GM23338 (cell line): ENCODE data around the gene ARMC7. TPM values are rescaled to one million over a fixed set of nuclear protein-coding genes. Genes with fewer than 3 reads are reported as not detected.
A peak's percentile ranks its signal among the peaks of the same experiment; 100 is the strongest.

ENCODE experiments used
- ATAC-seq: fragments of 200-7000 bp; cut with Tn5 transposase; 3 replicates; pipeline ENCODE4 v1.9.1; 2020
- DNase-seq: peaks from one replicate; pipeline ENCODE4 v3.0.0-alpha.2; 2015; ENCODE audit warnings: low spot score
- H2AFZ ChIP-seq: fragments of 200-600 bp; sonication (generic); 2 replicates; pipeline ENCODE4 v1.8.0; 2016; ENCODE audit warnings: antibody characterized with exemption, mild to moderate bottlenecking, moderate library complexity
- H3F3A ChIP-seq: fragments of 200-600 bp; sonication (generic); replicated peaks from 2 replicates; pipeline ENCODE4 v1.8.0; 2017; ENCODE audit warnings: antibody characterized with exemption, mixed run types, low read depth
- H3K27ac ChIP-seq: fragments of 200-600 bp; sonication (generic); 2 replicates; pipeline ENCODE4 v1.6.1; 2016; ENCODE audit warnings: low read depth
- H3K27me3 ChIP-seq: fragments of 200-600 bp; sonication (generic); 2 replicates; pipeline ENCODE4 v1.8.0; 2016; ENCODE audit warnings: mild to moderate bottlenecking, mixed run types, moderate library complexity; ENCODE audit not compliant: insufficient read depth
- H3K36me3 ChIP-seq: fragments of 200-600 bp; sonication (generic); 2 replicates; pipeline ENCODE4 v1.8.0; 2016; ENCODE audit warnings: mild to moderate bottlenecking; ENCODE audit not compliant: insufficient read depth
- H3K4me1 ChIP-seq: fragments of 200-600 bp; sonication (generic); 2 replicates; pipeline ENCODE4 v1.8.0; 2016; ENCODE audit warnings: mild to moderate bottlenecking, moderate library complexity; ENCODE audit not compliant: insufficient read depth
- H3K4me2 ChIP-seq: fragments of 200-600 bp; sonication (generic); 2 replicates; pipeline ENCODE4 v1.7.1; 2017; ENCODE audit warnings: mixed run types
- H3K4me3 ChIP-seq: fragments of 200-600 bp; sonication (generic); 2 replicates; pipeline ENCODE4 v1.6.1; 2016; ENCODE audit warnings: mixed run types
- H3K79me2 ChIP-seq: fragments of 200-600 bp; sonication (generic); replicated peaks from 2 replicates; pipeline ENCODE4 v1.8.0; 2017; ENCODE audit warnings: mild to moderate bottlenecking; ENCODE audit not compliant: insufficient read depth
- H3K9me2 ChIP-seq: fragments of 200-600 bp; sonication (generic); 2 replicates; pipeline ENCODE4 v1.8.0; 2017; ENCODE audit not compliant: insufficient read depth
- H4K20me1 ChIP-seq: fragments of 200-600 bp; sonication (generic); replicated peaks from 2 replicates; pipeline ENCODE4 v1.8.0; 2017; ENCODE audit warnings: mild to moderate bottlenecking; ENCODE audit not compliant: insufficient read depth
- H3K27ac Mint-ChIP-seq: 2 replicates; pipeline ENCODE4 v1.8.0; 2020; ENCODE audit warnings: inconsistent platforms, mild to moderate bottlenecking, moderate library complexity, mixed read lengths
- H3K27me3 Mint-ChIP-seq: 3 replicates; pipeline ENCODE4 v1.8.0; 2022; ENCODE audit warnings: low read depth, mild to moderate bottlenecking, moderate library complexity, mixed read lengths, inconsistent platforms; ENCODE audit not compliant: insufficient read depth, poor library complexity
- H3K36me3 Mint-ChIP-seq: 3 replicates; pipeline ENCODE4 v1.8.0; 2021; ENCODE audit warnings: low read depth, mild to moderate bottlenecking, inconsistent platforms, moderate library complexity, mixed read lengths
- H3K4me1 Mint-ChIP-seq: 3 replicates; pipeline ENCODE4 v1.8.0; 2020; ENCODE audit warnings: mild to moderate bottlenecking, inconsistent platforms, mixed read lengths
- H3K4me3 Mint-ChIP-seq: 3 replicates; pipeline ENCODE4 v1.8.0; 2021; ENCODE audit warnings: moderate library complexity, mild to moderate bottlenecking, inconsistent platforms, mixed read lengths
- H3K9me3 Mint-ChIP-seq: 3 replicates; pipeline ENCODE4 v1.8.0; 2020; ENCODE audit warnings: moderate library complexity, mild to moderate bottlenecking, inconsistent platforms, mixed read lengths
- CREB1 ChIP-seq: fragments of 250-450 bp; sonication (Bioruptor Pico); IDR thresholded peaks from 2 replicates; pipeline ENCODE4 v1.5.0; 2020; ENCODE audit warnings: low read depth, mild to moderate bottlenecking, moderate library complexity
- CTCF ChIP-seq, 2 experiments: fragments of 200-600 bp in 1 of 2; sonication (generic) in 1 of 2; conservative IDR thresholded peaks; 2 replicates each; pipeline versions ENCODE4 v1.5.1 to v1.6.1; 2016 to 2017; ENCODE audit warnings: antibody characterized with exemption in 2 of 2, low read depth in 2 of 2, mild to moderate bottlenecking in 2 of 2, moderate library complexity in 1 of 2
- ETS1 ChIP-seq: IDR thresholded peaks from 2 replicates; pipeline ENCODE4 v1.6.1; 2016; ENCODE audit warnings: antibody characterized with exemption
- EZH2 ChIP-seq: fragments of 200-600 bp; sonication (generic); IDR thresholded peaks from one replicate; pipeline ENCODE4 v1.8.0; 2017; ENCODE audit warnings: antibody characterized with exemption, mild to moderate bottlenecking, low read depth; ENCODE audit not compliant: unreplicated experiment
- EZH2phosphoT487 ChIP-seq: fragments of 200-600 bp; sonication (generic); IDR thresholded peaks from one replicate; pipeline ENCODE4 v1.8.1; 2018; ENCODE audit warnings: antibody characterized with exemption; ENCODE audit not compliant: unreplicated experiment
- JUNB ChIP-seq: IDR thresholded peaks from one replicate; pipeline ENCODE4 v1.6.1; 2016; ENCODE audit warnings: antibody characterized with exemption; ENCODE audit not compliant: unreplicated experiment
- NANOG ChIP-seq: IDR thresholded peaks from 2 replicates; pipeline ENCODE4 v1.6.1; 2016; ENCODE audit warnings: antibody characterized with exemption, borderline replicate concordance
- POLR2AphosphoS5 ChIP-seq: IDR thresholded peaks from 2 replicates; pipeline ENCODE4 v1.6.1; 2016; ENCODE audit warnings: antibody characterized with exemption, low read depth
- REST ChIP-seq: IDR thresholded peaks from one replicate; pipeline ENCODE4 v1.6.1; 2018; ENCODE audit warnings: antibody characterized with exemption; ENCODE audit not compliant: unreplicated experiment
- STAT1 ChIP-seq: IDR thresholded peaks from one replicate; pipeline ENCODE4 v1.6.1; 2016; ENCODE audit warnings: antibody characterized with exemption; ENCODE audit not compliant: unreplicated experiment
- ZNF114 ChIP-seq: fragments of 250-450 bp; sonication (Bioruptor Pico); IDR thresholded peaks from 2 replicates; pipeline ENCODE4 v1.5.0; 2020; ENCODE audit warnings: mild to moderate bottlenecking, moderate library complexity
- ZNF331 ChIP-seq: fragments of 250-450 bp; sonication (Bioruptor Pico); IDR thresholded peaks from 2 replicates; pipeline ENCODE4 v1.5.0; 2020; ENCODE audit warnings: low read depth, mild to moderate bottlenecking, moderate library complexity
- ZNF462 ChIP-seq: fragments of 250-450 bp; sonication (Bioruptor Pico); IDR thresholded peaks from 2 replicates; pipeline ENCODE4 v1.5.0; 2020; ENCODE audit warnings: mild to moderate bottlenecking, moderate library complexity
- polyA plus RNA-seq: library from polyadenylated mRNA; unstranded; fragments of >200 nt; fragmentation: Nextera tagmentation; extraction: Ambion mirVana; gene quantifications from 2 replicates; pipeline ENCODE4 v1.2.1, GENCODE V29; 2016
- total RNA-seq: library from RNA; depleted of rRNA; stranded (reverse); fragments of >200 nt; shearing (Covaris generic); gene quantifications from 2 replicates; pipeline ENCODE4 v1.2.3, GENCODE V29; 2014

The ARMC7 gene
- total and polyA plus RNA-seq, 2 experiments from 2014 or later, result 5.6 to 8.4 TPM

- Mint-ChIP-seq H3K4me3 (peak overlapping the region; percentile 1; the same call in 1 of the 3 replicates), H3K4me1 (peaks cover 44% of the 10 kb centered on the region), H3K36me3 (peaks cover 4% of the 10 kb centered on the region; the same call in 2 of the 3 replicates), H3K27ac (peak overlapping the region; percentile 2; the same call in 1 of the 2 replicates), H3K9me3 (no peaks in the 10 kb centered on the region; the same call in 2 of the 3 replicates), H3K27me3 (peaks cover 21% of the 10 kb centered on the region)
- no peak for TF ChIP-seq ZNF331 (CRISPR knock-in tag)
- no peak for TF ChIP-seq JUNB
- no peak for TF ChIP-seq STAT1
- no peak for TF ChIP-seq ZNF114 (CRISPR knock-in tag)
- TF ChIP-seq EZH2, result no peak
- no peak for TF ChIP-seq EZH2phosphoT487
- no peak for TF ChIP-seq ETS1
- TF ChIP-seq CTCF (conservative IDR thresholded peaks at IDR 0.05; ENCODE audit: low read depth in 2 of 2), result no peak
- TF ChIP-seq NANOG, result no peak
- no peak for TF ChIP-seq REST
- TF ChIP-seq ZNF462, result no peak
- TF ChIP-seq POLR2AphosphoS5, result no peak
- TF ChIP-seq CREB1 (CRISPR knock-in tag), result no peak
- DNase-seq (no peak), ATAC-seq (no peak)
- peaks cover 30% of the 10 kb centered on the region for H3K4me1 ChIP-seq
- H3K36me3 ChIP-seq, result no peaks in the 10 kb centered on the region
- H3K27ac ChIP-seq, result peak overlapping the region; percentile 81; the same call in 1 of the 2 replicates
- no peak overlapping the region for H2AFZ ChIP-seq
- no peaks in the 10 kb centered on the region for H3K9me2 ChIP-seq
- no peaks in the 10 kb centered on the region; the same call in 1 of the 2 replicates for H4K20me1 ChIP-seq
- peaks cover 11% of the 10 kb centered on the region for H3K79me2 ChIP-seq
- peaks cover 32% of the 10 kb centered on the region for H3F3A ChIP-seq
- H3K4me2 ChIP-seq, result peak overlapping the region; percentile 59
- no peaks in the 10 kb centered on the region for H3K27me3 ChIP-seq
- H3K4me3 ChIP-seq, result peak overlapping the region; percentile 23; the same call in 1 of the 2 replicates
These were observed 17.9 kb upstream of the ARMC7 start for GRCh38 chr17:75091855-75092327.
